Mononuclear cell (primary cell): ENCODE measurements around the gene ZC3H14. TPM values are rescaled to one million over a fixed set of nuclear protein-coding genes. Genes with fewer than 3 reads are reported as not detected.

Source experiments
- H3K27me3 ChIP-seq: 2 replicates; pipeline ENCODE4 v1.6.0; 2011; ENCODE audit warnings: low read length, control low read depth; ENCODE audit not compliant: insufficient read depth
- H3K4me1 ChIP-seq: 2 replicates; pipeline ENCODE4 v1.5.1; 2011; ENCODE audit warnings: mild to moderate bottlenecking, low read length, control low read depth; ENCODE audit not compliant: insufficient read depth
- H3K4me3 ChIP-seq: 2 replicates; pipeline ENCODE4 v1.5.1; 2011; ENCODE audit warnings: mild to moderate bottlenecking, low read length, moderate library complexity
- H3K9me3 ChIP-seq: 2 replicates; pipeline ENCODE4 v1.5.1; 2011; ENCODE audit warnings: low read depth, mild to moderate bottlenecking, control low read depth, low read length
- total RNA-seq: library from RNA; depleted of rRNA; stranded (reverse); fragments of >200 nt; gene quantifications from one replicate; pipeline ENCODE4 v1.2.3, GENCODE V29; 2012

ZC3H14 gene
- total RNA-seq, 1 donor, result 31.2 TPM

- H3K4me3 ChIP-seq, result no peak overlapping the region
- H3K4me1 ChIP-seq, result peaks cover 16% of the 10 kb centered on the region
- peaks cover 9% of the 10 kb centered on the region for H3K27me3 ChIP-seq
- H3K9me3 ChIP-seq, result peaks cover 7% of the 10 kb centered on the region
Observed at GRCh38 chr14:88565427-88565826, 2.6 kb downstream of the ZC3H14 start.

- peaks cover 7% of the 10 kb centered on the region for H3K9me3 ChIP-seq
- H3K4me3 ChIP-seq, result no peak overlapping the region
- H3K4me1 ChIP-seq, result peaks cover 10% of the 10 kb centered on the region
- H3K27me3 ChIP-seq, result no peaks in the 10 kb centered on the region
Observed at GRCh38 chr14:88568196-88568595, 5.4 kb downstream of the ZC3H14 start.

GRCh38 chr14:88572117-88572516 lies 9.3 kb downstream of the ZC3H14 start:
- Histone ChIP-seq H3K4me3 (no peak overlapping the region), H3K27me3 (no peaks in the 10 kb centered on the region), H3K9me3 (peaks cover 7% of the 10 kb centered on the region), H3K4me1 (no peaks in the 10 kb centered on the region)

GRCh38 chr14:88576222-88576621 lies 13.4 kb downstream of the ZC3H14 start:
- Histone ChIP-seq H3K4me1 (no peaks in the 10 kb centered on the region), H3K27me3 (no peaks in the 10 kb centered on the region), H3K9me3 (no peaks in the 10 kb centered on the region), H3K4me3 (no peak overlapping the region)

GRCh38 chr14:88584451-88584850 lies 21.6 kb downstream of the ZC3H14 start:
- no peak overlapping the region for H3K4me3 ChIP-seq
- H3K9me3 ChIP-seq, result no peaks in the 10 kb centered on the region
- no peaks in the 10 kb centered on the region for H3K27me3 ChIP-seq
- H3K4me1 ChIP-seq, result no peaks in the 10 kb centered on the region

GRCh38 chr14:88588081-88588480 lies 25.2 kb downstream of the ZC3H14 start:
- no peaks in the 10 kb centered on the region for H3K9me3 ChIP-seq
- no peaks in the 10 kb centered on the region for H3K27me3 ChIP-seq
- no peaks in the 10 kb centered on the region for H3K4me1 ChIP-seq
- no peak overlapping the region for H3K4me3 ChIP-seq

GRCh38 chr14:88590173-88590572 lies 27.3 kb downstream of the ZC3H14 start:
- H3K4me1 ChIP-seq, result no peaks in the 10 kb centered on the region
- H3K27me3 ChIP-seq, result no peaks in the 10 kb centered on the region
- H3K9me3 ChIP-seq, result no peaks in the 10 kb centered on the region
- H3K4me3 ChIP-seq, result no peak overlapping the region

GRCh38 chr14:88592031-88592430 lies 29.2 kb downstream of the ZC3H14 start:
- Histone ChIP-seq H3K9me3 (no peaks in the 10 kb centered on the region), H3K27me3 (no peaks in the 10 kb centered on the region), H3K4me1 (no peaks in the 10 kb centered on the region), H3K4me3 (no peak overlapping the region)

GRCh38 chr14:88597038-88597437 lies 34.2 kb downstream of the ZC3H14 start:
- Histone ChIP-seq H3K4me3 (no peak overlapping the region), H3K4me1 (peaks cover 10% of the 10 kb centered on the region), H3K9me3 (no peaks in the 10 kb centered on the region), H3K27me3 (no peaks in the 10 kb centered on the region)

- Histone ChIP-seq H3K4me3 (no peak overlapping the region), H3K4me1 (peaks cover 10% of the 10 kb centered on the region), H3K9me3 (no peaks in the 10 kb centered on the region), H3K27me3 (no peaks in the 10 kb centered on the region)
Observed at GRCh38 chr14:88597601-88598000, 34.8 kb downstream of the ZC3H14 start.

- H3K4me1 ChIP-seq, result peaks cover 10% of the 10 kb centered on the region
- no peaks in the 10 kb centered on the region for H3K9me3 ChIP-seq
- no peak overlapping the region for H3K4me3 ChIP-seq
- H3K27me3 ChIP-seq, result no peaks in the 10 kb centered on the region
Observed at GRCh38 chr14:88598097-88598675, 35.3 kb downstream of the ZC3H14 start.

GRCh38 chr14:88599326-88599725 lies 36.5 kb downstream of the ZC3H14 start:
- H3K27me3 ChIP-seq, result no peaks in the 10 kb centered on the region
- no peaks in the 10 kb centered on the region for H3K9me3 ChIP-seq
- peaks cover 10% of the 10 kb centered on the region for H3K4me1 ChIP-seq
- no peak overlapping the region for H3K4me3 ChIP-seq

GRCh38 chr14:88599761-88600439 lies 37.1 kb downstream of the ZC3H14 start:
- Histone ChIP-seq H3K4me3 (no peak overlapping the region), H3K4me1 (peaks cover 10% of the 10 kb centered on the region), H3K9me3 (no peaks in the 10 kb centered on the region), H3K27me3 (no peaks in the 10 kb centered on the region)

- H3K9me3 ChIP-seq, result no peaks in the 10 kb centered on the region
- no peaks in the 10 kb centered on the region for H3K27me3 ChIP-seq
- H3K4me1 ChIP-seq, result peaks cover 10% of the 10 kb centered on the region
- no peak overlapping the region for H3K4me3 ChIP-seq
Observed at GRCh38 chr14:88604212-88604611, 41.4 kb downstream of the ZC3H14 start.

GRCh38 chr14:88605594-88605993 lies 42.8 kb downstream of the ZC3H14 start:
- Histone ChIP-seq H3K4me3 (no peak overlapping the region), H3K4me1 (no peaks in the 10 kb centered on the region)

GRCh38 chr14:88607829-88608228 lies 45.0 kb downstream of the ZC3H14 start:
- H3K4me3 ChIP-seq, result no peak overlapping the region
- H3K4me1 ChIP-seq, result no peaks in the 10 kb centered on the region
- H3K9me3 ChIP-seq, result no peaks in the 10 kb centered on the region

More at GRCh38 chr14:88605594-88605993, 42.8 kb downstream of the ZC3H14 start:
- Histone ChIP-seq H3K9me3 (no peaks in the 10 kb centered on the region), H3K27me3 (no peaks in the 10 kb centered on the region)

More at GRCh38 chr14:88607829-88608228, 45.0 kb downstream of the ZC3H14 start:
- no peaks in the 10 kb centered on the region for H3K27me3 ChIP-seq
